ENCODE measurements around the gene SMARCB1. TPM values are rescaled to one million over a fixed set of nuclear protein-coding genes. Genes with fewer than 3 reads are reported as not detected.

Gene SMARCB1
- total and polyA plus RNA-seq, 2 donors (not counting 1 experiment from before 2014, with no cell fraction given) = 20.5 to 86.4 TPM

DNA sequence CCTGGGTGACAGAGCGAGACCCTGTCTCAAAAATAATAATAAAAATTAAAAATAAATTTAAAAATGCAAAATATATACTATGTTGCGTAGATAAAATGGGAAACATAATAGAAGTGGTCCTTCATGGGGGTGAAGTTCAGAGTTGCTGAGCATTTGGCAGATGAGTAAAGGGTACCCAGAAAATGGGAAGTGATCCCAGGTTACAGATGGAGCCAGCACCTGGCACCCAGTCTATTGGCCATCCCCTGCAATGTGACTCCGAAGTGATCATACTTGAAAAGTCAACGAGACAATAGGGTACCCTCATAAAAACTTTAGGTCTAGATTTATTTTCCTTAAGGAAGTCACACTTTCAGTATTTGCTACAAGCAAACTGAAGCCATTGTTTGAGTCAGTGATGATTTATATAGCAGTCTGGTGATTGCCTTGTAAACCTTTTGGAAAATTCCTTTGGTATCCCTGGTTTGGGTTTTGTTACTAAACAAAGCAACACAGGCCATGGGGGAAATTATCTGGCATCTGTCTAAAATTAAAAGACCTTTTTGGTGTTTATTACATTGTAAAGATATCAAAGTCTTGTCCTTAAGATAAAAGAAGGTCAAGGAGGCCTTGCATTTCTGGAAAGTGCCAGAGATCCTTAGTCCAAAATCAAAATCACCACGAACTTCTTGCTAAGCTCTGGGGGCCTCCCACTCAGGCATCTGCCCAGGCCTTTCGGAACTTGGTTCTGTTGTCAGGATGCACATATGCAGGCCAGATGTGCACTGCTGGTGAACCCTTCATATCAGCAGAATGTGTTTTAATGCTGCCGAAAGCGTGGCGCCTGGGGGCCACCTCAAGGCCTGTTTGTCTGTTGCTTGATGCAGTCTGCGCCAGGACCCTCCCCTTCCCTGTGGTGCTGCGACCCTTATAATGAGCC lies 4.3 kb downstream of the SMARCB1 start:
- H4K20me1 ChIP-seq (ENCODE audit: control insufficient read depth, extremely low read depth, insufficient read depth, low read length) = no peaks in the 10 kb centered on the region
- H3K9me3 ChIP-seq (ENCODE audit: control insufficient read depth, insufficient read depth, low read depth, low read length) = no peaks in the 10 kb centered on the region
- peaks cover 4% of the 10 kb centered on the region for H3K36me3 ChIP-seq (ENCODE audit: control insufficient read depth, insufficient read depth, low read length)

GRCh38 chr22:23791738-23792645 lies 5.2 kb downstream of the SMARCB1 start:
- Histone ChIP-seq H3K27ac (ENCODE audit: insufficient read depth, low read length) (peak overlapping the region; percentile 63), H3K9ac (ENCODE audit: insufficient read depth, low read length) (no peak overlapping the region), H4K20me1 (ENCODE audit: control insufficient read depth, extremely low read depth, insufficient read depth, low read length) (no peaks in the 10 kb centered on the region), H3K36me3 (ENCODE audit: control insufficient read depth, insufficient read depth, low read length) (peaks cover 7% of the 10 kb centered on the region), H3K4me1 (ENCODE audit: control insufficient read depth, extremely low read depth, insufficient read depth, low read length) (peaks cover 7% of the 10 kb centered on the region), H3K27me3 (ENCODE audit: control insufficient read depth, insufficient read depth, low read length) (no peaks in the 10 kb centered on the region), H3K9me3 (ENCODE audit: control insufficient read depth, insufficient read depth, low read depth, low read length) (no peaks in the 10 kb centered on the region), H3K4me3 (replicated peaks in 1 of 4; ENCODE audit: control extremely low read depth in 1 of 4, insufficient read depth in 1 of 4, low read depth in 3 of 4, low read length in 4 of 4) (no peak overlapping the region), H3K79me2 (ENCODE audit: control insufficient read depth, insufficient read depth, low read length) (peaks cover 52% of the 10 kb centered on the region), H3K4me2 (ENCODE audit: extremely low read depth, insufficient read depth, low read length) (peak overlapping the region; percentile 60), H2AFZ (ENCODE audit: low read length) (no peak overlapping the region)
- TF ChIP-seq EZH2 (IDR thresholded peaks at IDR 0.05; ENCODE audit: low read length, missing control alignments) = no peak
- TF ChIP-seq, protein P1, sequence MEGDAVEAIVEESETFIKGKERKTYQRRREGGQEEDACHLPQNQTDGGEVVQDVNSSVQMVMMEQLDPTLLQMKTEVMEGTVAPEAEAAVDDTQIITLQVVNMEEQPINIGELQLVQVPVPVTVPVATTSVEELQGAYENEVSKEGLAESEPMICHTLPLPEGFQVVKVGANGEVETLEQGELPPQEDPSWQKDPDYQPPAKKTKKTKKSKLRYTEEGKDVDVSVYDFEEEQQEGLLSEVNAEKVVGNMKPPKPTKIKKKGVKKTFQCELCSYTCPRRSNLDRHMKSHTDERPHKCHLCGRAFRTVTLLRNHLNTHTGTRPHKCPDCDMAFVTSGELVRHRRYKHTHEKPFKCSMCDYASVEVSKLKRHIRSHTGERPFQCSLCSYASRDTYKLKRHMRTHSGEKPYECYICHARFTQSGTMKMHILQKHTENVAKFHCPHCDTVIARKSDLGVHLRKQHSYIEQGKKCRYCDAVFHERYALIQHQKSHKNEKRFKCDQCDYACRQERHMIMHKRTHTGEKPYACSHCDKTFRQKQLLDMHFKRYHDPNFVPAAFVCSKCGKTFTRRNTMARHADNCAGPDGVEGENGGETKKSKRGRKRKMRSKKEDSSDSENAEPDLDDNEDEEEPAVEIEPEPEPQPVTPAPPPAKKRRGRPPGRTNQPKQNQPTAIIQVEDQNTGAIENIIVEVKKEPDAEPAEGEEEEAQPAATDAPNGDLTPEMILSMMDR (conservative IDR thresholded peaks at IDR 0.05 in 1 of 2, IDR thresholded peaks at IDR 0.05 in 1 of 2; ENCODE audit: low read depth in 1 of 2, low read length in 2 of 2) = no peak
- DNase-seq (ENCODE audit: low read depth in 2 of 2) = no peak

More for the DNA sequence above, 4.3 kb downstream of the SMARCB1 start:
- H3K9ac ChIP-seq (ENCODE audit: insufficient read depth, low read length) = no peak overlapping the region
- DNase-seq (ENCODE audit: low read depth in 2 of 2) = peak; percentile 45 to 78
- H2AFZ ChIP-seq (ENCODE audit: low read length) = no peak overlapping the region
- peaks cover 52% of the 10 kb centered on the region for H3K79me2 ChIP-seq (ENCODE audit: control insufficient read depth, insufficient read depth, low read length)
- no peaks in the 10 kb centered on the region for H3K27me3 ChIP-seq (ENCODE audit: control insufficient read depth, insufficient read depth, low read length)
- peaks cover 12% of the 10 kb centered on the region for H3K4me1 ChIP-seq (ENCODE audit: control insufficient read depth, extremely low read depth, insufficient read depth, low read length)
- H3K27ac ChIP-seq (ENCODE audit: insufficient read depth, low read length) = peak overlapping the region; percentile 63
- no peak overlapping the region for H3K4me3 ChIP-seq (replicated peaks in 1 of 4; ENCODE audit: control extremely low read depth in 1 of 4, insufficient read depth in 1 of 4, low read depth in 3 of 4, low read length in 4 of 4)
- peak overlapping the region; percentile 60 for H3K4me2 ChIP-seq (ENCODE audit: extremely low read depth, insufficient read depth, low read length)
- TF ChIP-seq, protein P1 (conservative IDR thresholded peaks at IDR 0.05 in 1 of 2, IDR thresholded peaks at IDR 0.05 in 1 of 2; ENCODE audit: low read depth in 1 of 2, low read length in 2 of 2) = no peak
- TF ChIP-seq EZH2 (IDR thresholded peaks at IDR 0.05; ENCODE audit: low read length, missing control alignments) = no peak

DNA sequence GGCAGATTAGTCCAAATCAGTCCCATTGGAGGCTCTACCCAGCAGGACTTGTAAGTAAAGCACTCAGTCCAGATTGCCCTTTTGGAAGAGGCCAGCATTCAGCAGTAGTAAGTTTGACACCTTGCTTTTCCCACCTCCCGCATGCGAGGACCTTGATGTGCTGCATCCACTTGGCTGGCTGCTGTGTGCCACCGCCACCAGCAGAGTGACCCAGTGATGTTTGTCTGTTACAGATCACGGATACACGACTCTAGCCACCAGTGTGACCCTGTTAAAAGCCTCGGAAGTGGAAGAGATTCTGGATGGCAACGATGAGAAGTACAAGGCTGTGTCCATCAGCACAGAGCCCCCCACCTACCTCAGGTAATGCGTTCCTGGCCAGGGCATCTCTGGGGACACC lies 6.6 kb downstream of the SMARCB1 start:
- peaks cover 7% of the 10 kb centered on the region for H3K4me1 ChIP-seq (ENCODE audit: control insufficient read depth, extremely low read depth, insufficient read depth, low read length)
- no peaks in the 10 kb centered on the region for H3K27me3 ChIP-seq (ENCODE audit: control insufficient read depth, insufficient read depth, low read length)
- H4K20me1 ChIP-seq (ENCODE audit: control insufficient read depth, extremely low read depth, insufficient read depth, low read length) = no peaks in the 10 kb centered on the region
- no peak overlapping the region for H3K4me2 ChIP-seq (ENCODE audit: extremely low read depth, insufficient read depth, low read length)
- H3K36me3 ChIP-seq (ENCODE audit: control insufficient read depth, insufficient read depth, low read length) = peaks cover 8% of the 10 kb centered on the region
- H3K9me3 ChIP-seq (ENCODE audit: control insufficient read depth, insufficient read depth, low read depth, low read length) = no peaks in the 10 kb centered on the region
- H3K4me3 ChIP-seq (replicated peaks in 1 of 4; ENCODE audit: control extremely low read depth in 1 of 4, insufficient read depth in 1 of 4, low read depth in 3 of 4, low read length in 4 of 4) = no peak overlapping the region
- no peak for TF ChIP-seq EZH2 (IDR thresholded peaks at IDR 0.05; ENCODE audit: low read length, missing control alignments)
- TF ChIP-seq, protein P1 (conservative IDR thresholded peaks at IDR 0.05 in 1 of 2, IDR thresholded peaks at IDR 0.05 in 1 of 2; ENCODE audit: low read depth in 1 of 2, low read length in 2 of 2) = no peak
- H3K27ac ChIP-seq (ENCODE audit: insufficient read depth, low read length) = no peak overlapping the region
- no peak overlapping the region for H3K9ac ChIP-seq (ENCODE audit: insufficient read depth, low read length)
- no peak for DNase-seq (ENCODE audit: low read depth in 2 of 2)
- H2AFZ ChIP-seq (ENCODE audit: low read length) = no peak overlapping the region
- peaks cover 42% of the 10 kb centered on the region for H3K79me2 ChIP-seq (ENCODE audit: control insufficient read depth, insufficient read depth, low read length)

Measured in fibroblast of lung (primary cell).